ENCODE results near the gene HOXD11.

HOXD11 gene

GRCh38 chr2:176089843-176090395, 17.2 kb upstream of the HOXD11 start:
- Histone ChIP-seq H3K4me3 (no peak overlapping the region), H3K27ac (no peak overlapping the region), H3K36me3 (ENCODE audit: insufficient read depth, low read length) (peaks cover 10% of the 10 kb centered on the region), H3K9me3 (ENCODE audit: low read depth, low read length) (no peaks in the 10 kb centered on the region), H3K9ac (ENCODE audit: insufficient read length) (no peak overlapping the region)
- no peak for TF ChIP-seq EZH2 (IDR thresholded peaks at IDR 0.05)
- TF ChIP-seq FOXP2 (optimal IDR thresholded peaks at IDR 0.05; ENCODE audit: control extremely low read depth, extremely low read length, insufficient read depth) = no peak
- TF ChIP-seq POLR2AphosphoS5 (IDR thresholded peaks at IDR 0.05; ENCODE audit: borderline replicate concordance, low read depth, low read length) = no peak
- DNase-seq (ENCODE audit: low read depth, low spot score) = no peak

GRCh38 chr2:176090862-176091261, 16.2 kb upstream of the HOXD11 start:
- no peak for TF ChIP-seq EZH2 (IDR thresholded peaks at IDR 0.05)
- TF ChIP-seq POLR2AphosphoS5 (IDR thresholded peaks at IDR 0.05; ENCODE audit: borderline replicate concordance, low read depth, low read length) = no peak
- no peak for TF ChIP-seq FOXP2 (optimal IDR thresholded peaks at IDR 0.05; ENCODE audit: control extremely low read depth, extremely low read length, insufficient read depth)
- Histone ChIP-seq H3K36me3 (ENCODE audit: insufficient read depth, low read length) (peaks cover 20% of the 10 kb centered on the region), H3K9ac (ENCODE audit: insufficient read length) (no peak overlapping the region), H3K9me3 (ENCODE audit: low read depth, low read length) (no peaks in the 10 kb centered on the region), H3K27ac (0 out of 2 replicates have a peak overlapping the region, but pooled peaks have one; percentile 22), H3K4me3 (no peak overlapping the region)
- DNase-seq (ENCODE audit: low read depth, low spot score) = no peak

GRCh38 chr2:176091329-176092258, 15.5 kb upstream of the HOXD11 start:
- H3K27ac ChIP-seq = peak overlapping the region; percentile 31; the same call in 1 of the 2 replicates
- TF ChIP-seq FOXP2 (optimal IDR thresholded peaks at IDR 0.05; ENCODE audit: control extremely low read depth, extremely low read length, insufficient read depth) (no peak), EZH2 (IDR thresholded peaks at IDR 0.05) (no peak), POLR2AphosphoS5 (IDR thresholded peaks at IDR 0.05; ENCODE audit: borderline replicate concordance, low read depth, low read length) (no peak)
- no peak overlapping the region for H3K4me3 ChIP-seq
- H3K9ac ChIP-seq (ENCODE audit: insufficient read length) = no peak overlapping the region
- H3K9me3 ChIP-seq (ENCODE audit: low read depth, low read length) = no peaks in the 10 kb centered on the region
- peaks cover 20% of the 10 kb centered on the region for H3K36me3 ChIP-seq (ENCODE audit: insufficient read depth, low read length)
- no peak for DNase-seq (ENCODE audit: low read depth, low spot score)

GRCh38 chr2:176092270-176093144, 14.6 kb upstream of the HOXD11 start, which contains the start of gene HOXD13:
Gene HOXD13, plus strand, starts transcription at chr2:176092721. Its CDS starts 170 bp downstream, at chr2:176092891.
- Histone ChIP-seq H3K27ac (peak within 1 kb of the TSS; percentile 77), H3K9me3 (ENCODE audit: low read depth, low read length) (no peaks in the 10 kb centered on the region), H3K9ac (ENCODE audit: insufficient read length) (peak within 1 kb of the TSS; percentile 90), H3K36me3 (ENCODE audit: insufficient read depth, low read length) (peaks cover 20% of the 10 kb centered on the region), H3K4me3 (peak within 1 kb of the TSS; percentile 89)
- TF ChIP-seq EZH2 (IDR thresholded peaks at IDR 0.05) (no peak), POLR2AphosphoS5 (IDR thresholded peaks at IDR 0.05; ENCODE audit: borderline replicate concordance, low read depth, low read length) (peak; percentile 78)
- DNase-seq (ENCODE audit: low read depth, low spot score) = no peak

GRCh38 chr2:176093145-176093897, 13.8 kb upstream of the HOXD11 start:
- no peaks in the 10 kb centered on the region for H3K9me3 ChIP-seq (ENCODE audit: low read depth, low read length)
- peak overlapping the region; percentile 89 for H3K4me3 ChIP-seq
- TF ChIP-seq FOXP2 (optimal IDR thresholded peaks at IDR 0.05; ENCODE audit: control extremely low read depth, extremely low read length, insufficient read depth) (no peak), POLR2AphosphoS5 (IDR thresholded peaks at IDR 0.05; ENCODE audit: borderline replicate concordance, low read depth, low read length) (peak; percentile 9; the same call in 1 of the 2 replicates)
- peak overlapping the region; percentile 77 for H3K27ac ChIP-seq
- H3K36me3 ChIP-seq (ENCODE audit: insufficient read depth, low read length) = peaks cover 20% of the 10 kb centered on the region
- no peak for DNase-seq (ENCODE audit: low read depth, low spot score)
- peak overlapping the region; percentile 90 for H3K9ac ChIP-seq (ENCODE audit: insufficient read length)

- Histone ChIP-seq H3K27ac (peak overlapping the region; percentile 77), H3K9ac (ENCODE audit: insufficient read length) (peak overlapping the region; percentile 90), H3K4me3 (peak overlapping the region; percentile 89), H3K36me3 (ENCODE audit: insufficient read depth, low read length) (peaks cover 20% of the 10 kb centered on the region), H3K9me3 (ENCODE audit: low read depth, low read length) (no peaks in the 10 kb centered on the region)
- TF ChIP-seq EZH2 (IDR thresholded peaks at IDR 0.05) (no peak), POLR2AphosphoS5 (IDR thresholded peaks at IDR 0.05; ENCODE audit: borderline replicate concordance, low read depth, low read length) (no peak), FOXP2 (optimal IDR thresholded peaks at IDR 0.05; ENCODE audit: control extremely low read depth, extremely low read length, insufficient read depth) (no peak)
- DNase-seq (ENCODE audit: low read depth, low spot score) = no peak
These were observed 13.2 kb upstream of the HOXD11 start for GRCh38 chr2:176093898-176094249.

- TF ChIP-seq POLR2AphosphoS5 (IDR thresholded peaks at IDR 0.05; ENCODE audit: borderline replicate concordance, low read depth, low read length) (no peak), EZH2 (IDR thresholded peaks at IDR 0.05) (no peak), FOXP2 (optimal IDR thresholded peaks at IDR 0.05; ENCODE audit: control extremely low read depth, extremely low read length, insufficient read depth) (no peak)
- Histone ChIP-seq H3K4me3 (peak overlapping the region; percentile 89), H3K36me3 (ENCODE audit: insufficient read depth, low read length) (peaks cover 20% of the 10 kb centered on the region), H3K9me3 (ENCODE audit: low read depth, low read length) (no peaks in the 10 kb centered on the region), H3K9ac (ENCODE audit: insufficient read length) (peak overlapping the region; percentile 90), H3K27ac (peak overlapping the region; percentile 96)
- DNase-seq (ENCODE audit: low read depth, low spot score) = no peak
These were observed 12.7 kb upstream of the HOXD11 start for GRCh38 chr2:176094349-176094748.
